ENCODE data around the gene FGF1. TPM values are rescaled to one million over a fixed set of nuclear protein-coding genes. Genes with fewer than 3 reads are reported as not detected.

Gene FGF1
- total RNA-seq, 2 experiments from 2014 or later: not detected

- ChIA-PET POLR2A (no interaction called here), CTCF (interaction anchor here (1.6 to 5.7 kb wide), 7 partner anchors 33 to 200 kb away, joined by 4 to 56 read pairs (median 17); no protein-coding TSS in a partner anchor)
- H3K36me3 Mint-ChIP-seq (ENCODE audit: low read depth): peaks cover 4% of the 10 kb centered on the region
- H3K4me1 Mint-ChIP-seq: peaks cover 5% of the 10 kb centered on the region
- H3K27me3 Mint-ChIP-seq: peaks cover 7% of the 10 kb centered on the region
- H3K27ac Mint-ChIP-seq: no peak overlapping the region
- H3K4me3 Mint-ChIP-seq: no peak overlapping the region
- peaks cover 7% of the 10 kb centered on the region for H3K9me3 Mint-ChIP-seq
- no peak for DNase-seq
Observed at GRCh38 chr5:142715291-142715690, 29.4 kb upstream of the FGF1 start.

GRCh38 chr5:142713121-142713706, 27.3 kb upstream of the FGF1 start:
- DNase-seq: peak; percentile 84
- no peak overlapping the region for H3K27ac Mint-ChIP-seq
- H3K27me3 Mint-ChIP-seq: peaks cover 7% of the 10 kb centered on the region
- peaks cover 7% of the 10 kb centered on the region for H3K9me3 Mint-ChIP-seq
- H3K36me3 Mint-ChIP-seq (ENCODE audit: low read depth): peaks cover 4% of the 10 kb centered on the region
- peaks cover 5% of the 10 kb centered on the region for H3K4me1 Mint-ChIP-seq
- ChIA-PET POLR2A (interaction anchor here (1.0 to 1.5 kb wide), 2 partner anchors 58 to 166 kb away, joined by 5 read pairs; partner anchors contain the start of gene ARHGAP26), CTCF (interaction anchor here (0.6 to 3.7 kb wide), 71 partner anchors 9 to 1479 kb away, joined by 3 to 60 read pairs (median 4); partner anchors contain the start of gene ARHGAP26)
- peak overlapping the region; percentile 63 for H3K4me3 Mint-ChIP-seq

- no peaks in the 10 kb centered on the region for H3K4me1 Mint-ChIP-seq
- H3K27ac Mint-ChIP-seq: no peak overlapping the region
- no peaks in the 10 kb centered on the region for H3K9me3 Mint-ChIP-seq
- H3K36me3 Mint-ChIP-seq (ENCODE audit: low read depth): no peaks in the 10 kb centered on the region
- peaks cover 10% of the 10 kb centered on the region for H3K27me3 Mint-ChIP-seq
- ChIA-PET POLR2A (no interaction called here), CTCF (interaction anchor here (1.6 to 6.0 kb wide), 3 partner anchors 10 to 186 kb away, joined by 6 to 27 read pairs (median 10); no protein-coding TSS in a partner anchor)
- DNase-seq: no peak
- no peak overlapping the region for H3K4me3 Mint-ChIP-seq
Observed at GRCh38 chr5:142703153-142703552, 17.3 kb upstream of the FGF1 start.

GRCh38 chr5:142701673-142702311, 15.9 kb upstream of the FGF1 start:
- ChIA-PET POLR2A (no interaction called here), CTCF (interaction anchor here (0.7 to 6.0 kb wide), 6 partner anchors 9 to 187 kb away, joined by 3 to 27 read pairs (median 5); partner anchors contain the start of gene ARHGAP26)
- Mint-ChIP-seq H3K9me3 (no peaks in the 10 kb centered on the region), H3K27me3 (peaks cover 9% of the 10 kb centered on the region), H3K36me3 (ENCODE audit: low read depth) (no peaks in the 10 kb centered on the region), H3K4me1 (no peaks in the 10 kb centered on the region), H3K27ac (no peak overlapping the region), H3K4me3 (no peak overlapping the region)
- no peak for DNase-seq

GRCh38 chr5:142700566-142700965, 14.7 kb upstream of the FGF1 start:
- H3K27me3 Mint-ChIP-seq: peaks cover 9% of the 10 kb centered on the region
- DNase-seq: no peak
- ChIA-PET CTCF (interaction anchor here (0.6 to 6.0 kb wide), 4 partner anchors 12 to 571 kb away, joined by 6 to 55 read pairs (median 26); no protein-coding TSS in a partner anchor), POLR2A (no interaction called here)
- no peak overlapping the region for H3K4me3 Mint-ChIP-seq
- H3K27ac Mint-ChIP-seq: no peak overlapping the region
- no peaks in the 10 kb centered on the region for H3K4me1 Mint-ChIP-seq
- no peaks in the 10 kb centered on the region for H3K36me3 Mint-ChIP-seq (ENCODE audit: low read depth)
- no peaks in the 10 kb centered on the region for H3K9me3 Mint-ChIP-seq

GRCh38 chr5:142699184-142699720, 13.4 kb upstream of the FGF1 start:
- no peak overlapping the region for H3K4me3 Mint-ChIP-seq
- H3K9me3 Mint-ChIP-seq: no peaks in the 10 kb centered on the region
- POLR2A ChIA-PET: no interaction called here
- H3K27me3 Mint-ChIP-seq: peaks cover 7% of the 10 kb centered on the region
- CTCF ChIA-PET: interaction anchor here (0.6 to 6.0 kb wide), 27 partner anchors 8 to 556 kb away, joined by 3 to 55 read pairs (median 4); partner anchors contain the start of gene FGF1
- H3K27ac Mint-ChIP-seq: no peak overlapping the region
- no peaks in the 10 kb centered on the region for H3K36me3 Mint-ChIP-seq (ENCODE audit: low read depth)
- H3K4me1 Mint-ChIP-seq: no peaks in the 10 kb centered on the region
- DNase-seq: peak; percentile 80

- CTCF ChIA-PET: interaction anchor here (0.6 to 6.0 kb wide), 29 partner anchors 9 to 555 kb away, joined by 3 to 55 read pairs (median 4); partner anchors contain the start of gene FGF1
- no peak for DNase-seq
- no peaks in the 10 kb centered on the region for H3K36me3 Mint-ChIP-seq (ENCODE audit: low read depth)
- H3K27ac Mint-ChIP-seq: no peak overlapping the region
- POLR2A ChIA-PET: interaction anchor here (0.7 kb wide), 1 partner anchor 41 kb away, joined by 3 read pairs; no protein-coding TSS in a partner anchor
- peaks cover 5% of the 10 kb centered on the region for H3K27me3 Mint-ChIP-seq
- H3K9me3 Mint-ChIP-seq: no peaks in the 10 kb centered on the region
- H3K4me3 Mint-ChIP-seq: no peak overlapping the region
- no peaks in the 10 kb centered on the region for H3K4me1 Mint-ChIP-seq
Observed at GRCh38 chr5:142698447-142699183, 12.7 kb upstream of the FGF1 start.

- CTCF ChIA-PET: interaction anchor here (0.6 to 4.0 kb wide), 12 partner anchors 8 to 471 kb away, joined by 3 to 55 read pairs (median 6); partner anchors contain the start of gene FGF1
- POLR2A ChIA-PET: no interaction called here
- DNase-seq: no peak
- H3K36me3 Mint-ChIP-seq (ENCODE audit: low read depth): no peaks in the 10 kb centered on the region
- H3K27me3 Mint-ChIP-seq: peaks cover 2% of the 10 kb centered on the region
- H3K9me3 Mint-ChIP-seq: no peaks in the 10 kb centered on the region
- H3K27ac Mint-ChIP-seq: no peak overlapping the region
- no peaks in the 10 kb centered on the region for H3K4me1 Mint-ChIP-seq
- H3K4me3 Mint-ChIP-seq: no peak overlapping the region
Observed at GRCh38 chr5:142697356-142698255, 11.7 kb upstream of the FGF1 start.

- H3K36me3 Mint-ChIP-seq (ENCODE audit: low read depth): no peaks in the 10 kb centered on the region
Observed at GRCh38 chr5:142696379-142696778, 10.5 kb upstream of the FGF1 start.

GRCh38 chr5:142694092-142694856, 8.4 kb upstream of the FGF1 start:
- no peak overlapping the region for H3K27ac Mint-ChIP-seq
- no peaks in the 10 kb centered on the region for H3K9me3 Mint-ChIP-seq
- CTCF ChIA-PET: no interaction called here
- H3K36me3 Mint-ChIP-seq (ENCODE audit: low read depth): no peaks in the 10 kb centered on the region
- peaks cover 2% of the 10 kb centered on the region for H3K27me3 Mint-ChIP-seq
- POLR2A ChIA-PET: no interaction called here
- no peaks in the 10 kb centered on the region for H3K4me1 Mint-ChIP-seq
- no peak for DNase-seq
- H3K4me3 Mint-ChIP-seq: no peak overlapping the region

More at GRCh38 chr5:142696379-142696778, 10.5 kb upstream of the FGF1 start:
- ChIA-PET POLR2A (no interaction called here), CTCF (interaction anchor here (1.0 to 1.7 kb wide), 3 partner anchors 17 to 109 kb away, joined by 3 to 7 read pairs (median 3); no protein-coding TSS in a partner anchor)
- H3K4me3 Mint-ChIP-seq: no peak overlapping the region
- no peaks in the 10 kb centered on the region for H3K4me1 Mint-ChIP-seq
- H3K27ac Mint-ChIP-seq: no peak overlapping the region
- peaks cover 2% of the 10 kb centered on the region for H3K27me3 Mint-ChIP-seq
- DNase-seq: no peak
- no peaks in the 10 kb centered on the region for H3K9me3 Mint-ChIP-seq

- Mint-ChIP-seq H3K36me3 (ENCODE audit: low read depth) (no peaks in the 10 kb centered on the region), H3K4me3 (no peak overlapping the region), H3K9me3 (no peaks in the 10 kb centered on the region), H3K27ac (no peak overlapping the region), H3K4me1 (no peaks in the 10 kb centered on the region), H3K27me3 (no peaks in the 10 kb centered on the region)
- POLR2A ChIA-PET: no interaction called here
- CTCF ChIA-PET: interaction anchor here (0.6 to 1.9 kb wide), 6 partner anchors 13 to 972 kb away, joined by 3 to 10 read pairs (median 4); no protein-coding TSS in a partner anchor
- DNase-seq: no peak
Observed at GRCh38 chr5:142692321-142692894, 6.5 kb upstream of the FGF1 start.

Data from activated CD4-positive, alpha-beta memory T cell treated with anti-CD3 and anti-CD28 coated beads, Interleukin-2, amount 10 ng/mL, durations not matched to agents 7 days and 5 days (primary cell).